DOHH2 (cell line): ENCODE results near the gene HIVEP2.

Experiments
- H3F3A ChIP-seq: fragments of 200-600 bp; sonication (generic), shearing (Covaris generic); 2 replicates; pipeline ENCODE4 v1.6.0; 2016; ENCODE audit warnings: antibody characterized with exemption, mild to moderate bottlenecking; ENCODE audit not compliant: control insufficient read depth, insufficient read depth
- H3K27ac ChIP-seq: fragments of 200-600 bp; sonication (generic); 2 replicates; pipeline ENCODE4 v1.5.1; 2014; ENCODE audit warnings: low read depth, mild to moderate bottlenecking, low read length, moderate library complexity
- H3K27me3 ChIP-seq: fragments of 200-600 bp; sonication (generic); 2 replicates; pipeline ENCODE4 v1.6.1; 2014; ENCODE audit warnings: mild to moderate bottlenecking, low read length, mixed read lengths; ENCODE audit not compliant: control insufficient read depth
- H3K36me3 ChIP-seq: fragments of 200-600 bp; sonication (generic); 2 replicates; pipeline ENCODE4 v1.6.1; 2014; ENCODE audit warnings: mild to moderate bottlenecking, low read length, moderate library complexity, mixed read lengths; ENCODE audit not compliant: control insufficient read depth
- H3K4me1 ChIP-seq: fragments of 200-600 bp; sonication (generic); 2 replicates; pipeline ENCODE4 v1.6.1; 2014; ENCODE audit warnings: mild to moderate bottlenecking, low read length, mixed read lengths; ENCODE audit not compliant: control insufficient read depth
- H3K4me2 ChIP-seq: fragments of 200-600 bp; sonication (generic); 2 replicates; pipeline ENCODE4 v1.6.0; 2014; ENCODE audit warnings: mild to moderate bottlenecking, low read length, moderate library complexity
- H3K4me3 ChIP-seq: fragments of 200-600 bp; sonication (generic); 2 replicates; pipeline ENCODE4 v1.5.1; 2014; ENCODE audit warnings: mild to moderate bottlenecking, low read length, mixed read lengths
- H3K79me2 ChIP-seq: fragments of 200-600 bp; sonication (generic); 2 replicates; pipeline ENCODE4 v1.6.1; 2014; ENCODE audit warnings: mild to moderate bottlenecking, low read length, mixed read lengths; ENCODE audit not compliant: control insufficient read depth
- H3K9me2 ChIP-seq: fragments of 200-600 bp; sonication (generic); replicated peaks from 2 replicates; pipeline ENCODE4 v1.6.1; 2014; ENCODE audit warnings: mild to moderate bottlenecking, low read length, mixed read lengths; ENCODE audit not compliant: control insufficient read depth
- H3K9me3 ChIP-seq: fragments of 200-600 bp; sonication (generic); 2 replicates; pipeline ENCODE4 v1.6.1; 2014; ENCODE audit warnings: antibody characterized with exemption, low read length, mixed read lengths; ENCODE audit not compliant: control insufficient read depth, insufficient read depth
- H4K20me1 ChIP-seq: fragments of 200-600 bp; sonication (generic); 2 replicates; pipeline ENCODE4 v1.6.0; 2014; ENCODE audit warnings: low read depth, mild to moderate bottlenecking, antibody characterized with exemption, low read length, moderate library complexity; ENCODE audit not compliant: control insufficient read depth, insufficient read depth
- EZH2phosphoT487 ChIP-seq: fragments of 200-600 bp; sonication (generic); IDR thresholded peaks from 2 replicates; pipeline ENCODE4 v1.6.1; 2017; ENCODE audit warnings: borderline replicate concordance, mild to moderate bottlenecking, antibody characterized with exemption, low read length, moderate library complexity, mixed read lengths
- TF ChIP-seq, protein P1 (sequence below): fragments of 200-600 bp; sonication (generic); IDR thresholded peaks from one replicate; pipeline ENCODE4 v1.5.1; 2014; ENCODE audit warnings: antibody characterized with exemption, mild to moderate bottlenecking, low read depth, low read length; ENCODE audit not compliant: poor library complexity, severe bottlenecking

HIVEP2 gene

GRCh38 chr6:142765306-142765705, 179.7 kb downstream of the HIVEP2 start:
- peaks cover 49% of the 10 kb centered on the region for H3K36me3 ChIP-seq
- no peaks in the 10 kb centered on the region for H3K9me3 ChIP-seq
- TF ChIP-seq, protein P1, sequence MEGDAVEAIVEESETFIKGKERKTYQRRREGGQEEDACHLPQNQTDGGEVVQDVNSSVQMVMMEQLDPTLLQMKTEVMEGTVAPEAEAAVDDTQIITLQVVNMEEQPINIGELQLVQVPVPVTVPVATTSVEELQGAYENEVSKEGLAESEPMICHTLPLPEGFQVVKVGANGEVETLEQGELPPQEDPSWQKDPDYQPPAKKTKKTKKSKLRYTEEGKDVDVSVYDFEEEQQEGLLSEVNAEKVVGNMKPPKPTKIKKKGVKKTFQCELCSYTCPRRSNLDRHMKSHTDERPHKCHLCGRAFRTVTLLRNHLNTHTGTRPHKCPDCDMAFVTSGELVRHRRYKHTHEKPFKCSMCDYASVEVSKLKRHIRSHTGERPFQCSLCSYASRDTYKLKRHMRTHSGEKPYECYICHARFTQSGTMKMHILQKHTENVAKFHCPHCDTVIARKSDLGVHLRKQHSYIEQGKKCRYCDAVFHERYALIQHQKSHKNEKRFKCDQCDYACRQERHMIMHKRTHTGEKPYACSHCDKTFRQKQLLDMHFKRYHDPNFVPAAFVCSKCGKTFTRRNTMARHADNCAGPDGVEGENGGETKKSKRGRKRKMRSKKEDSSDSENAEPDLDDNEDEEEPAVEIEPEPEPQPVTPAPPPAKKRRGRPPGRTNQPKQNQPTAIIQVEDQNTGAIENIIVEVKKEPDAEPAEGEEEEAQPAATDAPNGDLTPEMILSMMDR = no peak
- no peak for TF ChIP-seq EZH2phosphoT487
- peaks cover 11% of the 10 kb centered on the region for H3K4me1 ChIP-seq
- H3K4me2 ChIP-seq = no peak overlapping the region
- H3K9me2 ChIP-seq = no peaks in the 10 kb centered on the region
- H3K79me2 ChIP-seq = no peaks in the 10 kb centered on the region
- no peaks in the 10 kb centered on the region; the same call in 1 of the 2 replicates for H3F3A ChIP-seq
- H3K27me3 ChIP-seq = no peaks in the 10 kb centered on the region
- no peak overlapping the region for H3K4me3 ChIP-seq
- no peaks in the 10 kb centered on the region for H4K20me1 ChIP-seq
- H3K27ac ChIP-seq = no peak overlapping the region

- TF ChIP-seq, protein P1 = no peak
- TF ChIP-seq EZH2phosphoT487 = no peak
- Histone ChIP-seq H3K36me3 (peaks cover 49% of the 10 kb centered on the region), H3K9me2 (no peaks in the 10 kb centered on the region), H3F3A (no peaks in the 10 kb centered on the region; the same call in 1 of the 2 replicates), H3K4me1 (peaks cover 11% of the 10 kb centered on the region), H4K20me1 (no peaks in the 10 kb centered on the region), H3K79me2 (no peaks in the 10 kb centered on the region), H3K27ac (no peak overlapping the region), H3K4me2 (no peak overlapping the region), H3K27me3 (no peaks in the 10 kb centered on the region), H3K4me3 (no peak overlapping the region), H3K9me3 (no peaks in the 10 kb centered on the region)
Measured at GRCh38 chr6:142764311-142764710, 180.7 kb downstream of the HIVEP2 start.

GRCh38 chr6:142763205-142763604, 181.8 kb downstream of the HIVEP2 start:
- Histone ChIP-seq H3K27ac (no peak overlapping the region), H3K4me3 (no peak overlapping the region), H3K27me3 (no peaks in the 10 kb centered on the region), H4K20me1 (no peaks in the 10 kb centered on the region), H3F3A (no peaks in the 10 kb centered on the region), H3K4me1 (peaks cover 11% of the 10 kb centered on the region), H3K9me3 (no peaks in the 10 kb centered on the region), H3K79me2 (no peaks in the 10 kb centered on the region), H3K9me2 (no peaks in the 10 kb centered on the region), H3K36me3 (peaks cover 50% of the 10 kb centered on the region), H3K4me2 (no peak overlapping the region)
- TF ChIP-seq EZH2phosphoT487 = no peak
- TF ChIP-seq, protein P1 = no peak

DNA sequence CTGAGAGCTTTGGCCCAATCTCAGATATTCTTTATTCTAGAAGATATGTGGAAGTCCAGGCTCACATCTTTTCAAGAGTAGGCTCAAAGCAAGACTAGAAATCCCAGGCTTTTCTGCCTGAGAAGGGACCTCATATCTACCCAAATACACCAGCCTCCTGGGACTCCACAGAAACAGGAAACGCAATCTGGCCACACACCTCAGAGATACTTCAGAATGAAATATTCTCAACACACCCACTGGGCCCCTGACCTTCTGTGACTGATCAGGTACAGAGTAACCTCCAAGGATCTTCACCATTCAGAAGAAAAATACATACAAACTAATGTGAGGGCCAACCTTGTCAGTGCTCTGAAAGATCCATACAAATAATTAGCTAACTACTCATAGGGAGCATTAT, 183.2 kb downstream of the HIVEP2 start:
- H3K9me2 ChIP-seq = no peaks in the 10 kb centered on the region
- no peak overlapping the region for H3K27ac ChIP-seq
- no peak overlapping the region for H3K4me3 ChIP-seq
- H3K79me2 ChIP-seq = no peaks in the 10 kb centered on the region
- peaks cover 45% of the 10 kb centered on the region for H3K36me3 ChIP-seq
- TF ChIP-seq, protein P1 = no peak
- no peak for TF ChIP-seq EZH2phosphoT487
- H3K4me2 ChIP-seq = no peak overlapping the region
- H3K4me1 ChIP-seq = peaks cover 11% of the 10 kb centered on the region
- no peaks in the 10 kb centered on the region for H4K20me1 ChIP-seq
- no peaks in the 10 kb centered on the region for H3F3A ChIP-seq
- no peaks in the 10 kb centered on the region for H3K9me3 ChIP-seq
- no peaks in the 10 kb centered on the region for H3K27me3 ChIP-seq
